HG03060 (cell line): ENCODE measurements around the gene DISP2.

ENCODE experiments used
- ATAC-seq: cut with Tn5 transposase; IDR thresholded peaks from one replicate; pipeline ENCODE4 v1.9.1; 2021; ENCODE audit warnings: low read depth, moderate number of reproducible peaks; ENCODE audit not compliant: unreplicated experiment

Gene DISP2

GRCh38 chr15:40416056-40416455 is 58.0 kb downstream of the DISP2 start:
- ATAC-seq: no peak

- ATAC-seq: no peak
These were observed 60.1 kb downstream of the DISP2 start for GRCh38 chr15:40418126-40418525.

DNA sequence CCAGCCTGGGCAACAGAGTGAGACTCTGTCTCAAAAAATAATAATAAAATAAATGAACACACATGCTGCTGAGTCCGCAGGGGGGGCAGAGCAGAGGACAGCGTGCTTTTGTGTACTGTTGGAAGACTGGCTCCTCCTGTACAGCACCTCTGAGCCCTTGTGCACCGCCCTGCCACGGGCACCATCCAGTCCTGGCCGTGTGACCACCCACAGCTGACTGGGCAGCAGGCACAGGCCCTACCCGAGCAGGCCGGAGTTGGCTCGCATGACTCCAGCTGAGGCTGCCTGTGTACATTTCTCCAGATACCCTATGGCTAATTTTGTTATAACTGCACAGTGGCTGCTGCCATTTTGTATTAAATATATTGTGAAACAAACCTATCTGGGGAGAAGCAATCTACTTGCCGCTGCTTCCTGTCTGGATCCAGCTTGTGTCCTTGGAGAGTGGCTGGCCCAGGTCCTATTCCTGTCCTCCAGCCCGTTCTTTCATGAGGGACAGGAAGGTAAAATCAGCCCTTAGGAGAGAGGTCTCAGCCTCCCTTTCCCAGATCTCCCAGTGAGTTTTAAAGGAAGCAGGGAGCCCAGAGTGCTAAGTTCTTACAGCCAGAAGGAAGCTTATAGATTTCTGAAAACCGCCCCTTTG is 62.2 kb downstream of the DISP2 start:
- no peak for ATAC-seq

DNA sequence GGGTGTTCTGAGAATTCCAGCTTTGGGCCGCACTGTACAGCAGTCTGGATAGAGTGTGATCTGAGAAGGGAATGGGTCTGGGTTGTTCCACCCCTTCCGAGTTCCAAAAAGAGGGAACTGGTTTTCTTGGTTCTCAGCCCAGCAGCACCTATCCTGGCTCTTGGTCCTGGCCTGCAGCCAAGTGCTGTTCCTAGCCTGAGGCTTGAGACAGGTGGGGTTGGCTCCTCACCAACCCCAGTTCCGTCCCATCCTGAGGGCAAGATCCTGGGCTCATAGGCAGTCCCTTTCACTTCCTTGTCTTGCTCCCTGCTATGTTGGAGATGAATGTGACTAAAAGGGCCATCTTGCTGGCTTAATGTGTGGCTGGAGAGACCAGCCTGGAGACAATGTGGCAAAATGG is 62.8 kb downstream of the DISP2 start:
- ATAC-seq: no peak

DNA sequence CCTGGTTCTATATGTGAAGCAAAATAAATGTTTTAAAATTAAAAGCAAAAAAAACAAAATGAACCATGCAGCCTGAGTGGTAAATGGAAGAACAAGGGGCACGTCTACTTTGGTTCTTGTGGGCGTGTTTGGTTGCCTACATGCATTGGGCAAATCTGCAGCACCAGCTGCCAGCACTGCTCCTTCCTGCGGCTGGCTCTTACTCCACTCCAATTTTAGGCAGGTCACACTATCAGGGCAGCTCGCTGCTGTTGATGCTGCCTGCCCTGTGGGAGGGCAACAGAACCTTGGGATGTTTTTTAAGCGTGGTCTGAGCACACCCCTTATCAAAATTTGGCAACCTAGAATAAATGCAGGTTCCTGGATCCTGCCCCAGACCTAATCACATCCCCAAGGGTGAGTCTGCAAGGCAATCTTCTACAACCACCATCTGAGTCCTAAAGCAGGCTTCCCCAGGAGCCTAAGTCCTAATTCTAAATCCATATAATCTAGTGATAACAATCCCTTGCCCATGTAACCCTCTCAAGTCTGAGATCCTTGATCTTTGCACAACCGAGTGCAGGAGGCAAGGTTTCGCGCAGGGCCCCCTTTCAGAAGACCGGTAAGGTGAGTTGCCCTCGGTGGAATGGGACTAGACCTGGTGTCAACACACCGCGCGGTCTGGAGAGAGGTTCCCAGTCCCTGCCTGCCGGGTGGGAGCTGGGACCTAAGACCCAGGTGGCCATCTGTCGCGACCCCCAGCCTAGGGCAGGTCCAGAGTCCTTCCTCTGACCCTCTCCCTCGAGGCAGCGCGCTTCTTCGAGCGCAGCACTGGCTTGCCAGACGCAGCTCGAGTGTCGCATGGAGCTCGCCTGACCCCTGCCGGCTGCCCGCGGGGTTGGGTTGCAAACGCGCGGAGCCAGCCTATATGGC is 63.5 kb downstream of the DISP2 start:
- no peak for ATAC-seq

- no peak for ATAC-seq
These were observed 66.6 kb downstream of the DISP2 start for GRCh38 chr15:40424483-40425115.

DNA sequence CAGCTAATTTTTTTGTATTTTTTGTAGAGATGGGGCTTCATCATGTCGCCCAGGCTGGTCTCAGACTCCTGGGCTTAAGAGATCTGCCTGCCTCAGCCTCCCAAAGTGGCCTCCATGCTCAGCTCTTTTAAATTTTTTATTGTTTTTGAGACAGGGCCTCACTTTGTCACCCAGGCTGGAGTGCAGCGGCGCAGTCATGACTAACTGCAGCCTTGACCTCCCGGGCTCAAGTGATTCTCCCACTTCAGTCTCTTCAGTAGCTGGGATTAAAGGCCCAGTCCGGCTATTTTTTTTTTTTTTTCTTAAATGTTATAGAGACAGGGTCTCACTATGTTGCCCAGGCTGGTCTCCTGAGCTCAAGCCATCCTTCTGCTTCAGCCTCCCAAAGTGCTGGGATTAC is 67.7 kb downstream of the DISP2 start:
- ATAC-seq: no peak

GRCh38 chr15:40427188-40427587 is 69.2 kb downstream of the DISP2 start:
- no peak for ATAC-seq

DNA sequence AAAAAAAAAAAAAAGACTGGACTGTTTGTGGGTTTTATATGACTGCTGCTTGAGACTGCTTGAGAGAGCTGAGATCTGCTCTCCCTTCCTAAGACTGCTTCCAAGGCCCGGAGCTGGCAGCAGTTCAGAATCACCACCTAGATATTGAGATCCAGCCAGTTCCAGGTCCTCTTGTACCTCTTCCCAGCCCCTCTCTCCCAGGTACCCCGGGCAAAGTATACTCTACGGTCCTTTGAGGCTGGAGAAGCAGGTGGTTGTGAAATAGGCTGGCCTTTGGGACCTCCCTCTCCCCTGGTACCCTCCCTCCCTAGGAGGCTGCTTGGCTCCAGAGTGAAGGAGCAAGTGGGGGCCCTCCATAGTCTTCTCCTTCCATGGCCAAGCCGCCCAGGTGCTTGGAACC is 70.2 kb downstream of the DISP2 start:
- no peak for ATAC-seq
